Endothelial cell of umbilical vein (primary cell): Measurements from ENCODE around the gene NALCN. TPM values are rescaled to one million over a fixed set of nuclear protein-coding genes. Genes with fewer than 3 reads are reported as not detected.

Source experiments
- BruUV-seq: library from RNA; stranded (reverse); fragments of 400-500 nt; replicated peaks from 2 replicates; lab custom pipeline; 2021; lab: Mats Ljungman, UMichigan
- CTCF ChIA-PET: fragments of 300-600, 350-600 bp; sonication (Branson Sonifier 250); formaldehyde crosslinking; loops from one replicate; lab custom pipeline; 2021; ENCODE audit warnings: antibody characterized with exemption, inconsistent platforms; lab: Charles Lee
- POLR2A ChIA-PET: fragments of 300-600, 350-600 bp; sonication (Branson Sonifier 250); formaldehyde crosslinking; loops from one replicate; lab custom pipeline; 2021; ENCODE audit warnings: antibody characterized with exemption, inconsistent platforms; lab: Charles Lee
- DNase-seq: peaks from one replicate; pipeline ENCODE4 v3.0.0-alpha.2; 2011; ENCODE audit warnings: low read depth, low spot score
- FAIRE-seq: peaks from 2 replicates; lab custom pipeline; 2011; peaks lifted over from hg19 to GRCh38; lab: Jason Lieb, UNC
- H2AFZ ChIP-seq: 2 replicates; pipeline ENCODE4 v1.6.0; 2012; ENCODE audit warnings: low read depth, low read length, control low read depth, inconsistent platforms
- H3K27ac ChIP-seq: 2 replicates; pipeline ENCODE4 v1.5.1; 2011; ENCODE audit warnings: low read depth, mild to moderate bottlenecking, control low read depth, low read length, moderate library complexity; ENCODE audit not compliant: insufficient read depth
- H3K27me3 ChIP-seq, 2 experiments: 2 replicates each; pipeline versions ENCODE4 v1.6.0 to v1.6.1; 2011; ENCODE audit warnings: low read length in 2 of 2, mixed read lengths in 1 of 2; ENCODE audit not compliant: control insufficient read depth in 2 of 2, insufficient read depth in 2 of 2
- H3K36me3 ChIP-seq, 2 experiments: 2 replicates in 1 of 2; 3 replicates in 1 of 2; pipeline ENCODE4 v1.5.1; 2011; ENCODE audit warnings: low read length in 2 of 2, mild to moderate bottlenecking in 1 of 2, moderate library complexity in 1 of 2; ENCODE audit not compliant: control insufficient read depth in 2 of 2, insufficient read depth in 2 of 2; ENCODE audit errors: extremely low read depth in 1 of 2
- H3K4me1 ChIP-seq: 3 replicates; pipeline ENCODE4 v1.5.1; 2011; ENCODE audit warnings: mild to moderate bottlenecking, low read length; ENCODE audit not compliant: control insufficient read depth, insufficient read depth; ENCODE audit errors: extremely low read depth
- H3K4me2 ChIP-seq: 2 replicates; pipeline ENCODE4 v1.6.1; 2011; ENCODE audit warnings: low read length, control low read depth, mixed read lengths; ENCODE audit not compliant: insufficient read depth
- H3K4me3 ChIP-seq, 3 experiments: fragments of 200-600 bp in 1 of 3; sonication (generic), shearing (Covaris generic) in 1 of 3; replicated peaks in 1 of 3; 2 replicates each; pipeline ENCODE4 v1.5.1; 2011 to 2016; ENCODE audit warnings: control low read depth in 3 of 3, low read length in 3 of 3, mild to moderate bottlenecking in 2 of 3, inconsistent platforms in 1 of 3, low read depth in 1 of 3, moderate library complexity in 1 of 3; ENCODE audit not compliant: insufficient read depth in 1 of 3
- H3K79me2 ChIP-seq: 2 replicates; pipeline ENCODE4 v1.6.0; 2012; ENCODE audit warnings: low read length, inconsistent platforms; ENCODE audit not compliant: control insufficient read depth, insufficient read depth
- H3K9ac ChIP-seq: replicated peaks from 2 replicates; pipeline ENCODE3; 2011; ENCODE audit warnings: low read length, control low read depth; ENCODE audit not compliant: insufficient read depth; ENCODE audit errors: extremely low read depth
- H3K9me1 ChIP-seq: replicated peaks from 3 replicates; pipeline ENCODE4 v1.6.0; 2011; ENCODE audit warnings: mild to moderate bottlenecking, low read length; ENCODE audit not compliant: control insufficient read depth, insufficient read depth; ENCODE audit errors: extremely low read depth
- H3K9me3 ChIP-seq: replicated peaks from 2 replicates; pipeline ENCODE4 v1.5.1; 2012; ENCODE audit warnings: low read length, inconsistent platforms; ENCODE audit not compliant: control insufficient read depth, insufficient read depth
- H4K20me1 ChIP-seq: replicated peaks from 2 replicates; pipeline ENCODE3; 2011; ENCODE audit warnings: mild to moderate bottlenecking, low read length; ENCODE audit not compliant: control insufficient read depth, insufficient read depth; ENCODE audit errors: extremely low read depth
- EZH2 ChIP-seq: IDR thresholded peaks from 2 replicates; pipeline ENCODE4 v1.6.1; 2012; ENCODE audit warnings: borderline replicate concordance, low read depth, mild to moderate bottlenecking, moderate library complexity, low read length, inconsistent platforms; ENCODE audit not compliant: severe bottlenecking
- FOS ChIP-seq: IDR thresholded peaks from 2 replicates; pipeline ENCODE4 v1.6.1; 2011; ENCODE audit warnings: mild to moderate bottlenecking, low read length, moderate library complexity, borderline replicate concordance; ENCODE audit not compliant: insufficient read depth
- GATA2 ChIP-seq: IDR thresholded peaks from 2 replicates; pipeline ENCODE4 v1.7.0; 2011; ENCODE audit warnings: low read depth, mild to moderate bottlenecking, moderate library complexity, mixed read lengths, low read length; ENCODE audit not compliant: insufficient read length, insufficient read depth
- JUN ChIP-seq: IDR thresholded peaks from 2 replicates; pipeline ENCODE4 v1.6.1; 2011; ENCODE audit warnings: borderline replicate concordance, low read depth; ENCODE audit not compliant: insufficient read length, insufficient read depth
- MYC ChIP-seq: IDR thresholded peaks from one replicate; pipeline ENCODE4 v1.6.1; 2011; ENCODE audit warnings: mild to moderate bottlenecking, low read depth, low read length
- POLR2A ChIP-seq: IDR thresholded peaks from 2 replicates; pipeline ENCODE4 v1.6.1; 2012; ENCODE audit warnings: low read depth, mild to moderate bottlenecking, control low read depth, low read length
- POLR2AphosphoS5 ChIP-seq: IDR thresholded peaks from 2 replicates; pipeline ENCODE4 v1.6.1; 2012; ENCODE audit warnings: low read depth, mild to moderate bottlenecking, control low read depth, low read length, moderate library complexity; ENCODE audit not compliant: insufficient read depth
- dilution Hi-C: fragments of 300-500 bp; cut with MboI; formaldehyde crosslinking; loops from one replicate; pipeline ENCODE4 v1.15.0; 2019; ENCODE audit warnings: low sequenced_read_pairs; ENCODE audit not compliant: extremely low pct_ligation_motif_present
- intact Hi-C: fragments of 100-400 bp; cut with micrococcal nuclease; formaldehyde crosslinking; loops from one replicate; pipeline ENCODE4 v1.10.0; 2022
- polyA plus RNA-seq, 4 experiments: library from polyadenylated mRNA; depleted of rRNA in 3 of 4; stranded (reverse) in 3 of 4; unstranded in 1 of 4; fragments of >200 nt; gene quantifications; 2 replicates each; pipeline versions ENCODE4 v1.2.1 to v1.2.3, GENCODE V29; 2011 to 2012; ENCODE audit warnings: missing spikeins in 1 of 4
- total RNA-seq: library from RNA; stranded (reverse); gene quantifications from 2 replicates; pipeline ENCODE4 v1.2.3, GENCODE V29; 2021
- TF ChIP-seq, protein P1 (sequence below): IDR thresholded peaks from 2 replicates; pipeline ENCODE4 v1.6.1; 2011; ENCODE audit not compliant: insufficient read depth, insufficient read length

Gene NALCN
- total and polyA plus RNA-seq, 2 donors (not counting 3 experiments of a cell fraction or from before 2014, with no cell fraction given), result 3.3 to 4.4 TPM

DNA sequence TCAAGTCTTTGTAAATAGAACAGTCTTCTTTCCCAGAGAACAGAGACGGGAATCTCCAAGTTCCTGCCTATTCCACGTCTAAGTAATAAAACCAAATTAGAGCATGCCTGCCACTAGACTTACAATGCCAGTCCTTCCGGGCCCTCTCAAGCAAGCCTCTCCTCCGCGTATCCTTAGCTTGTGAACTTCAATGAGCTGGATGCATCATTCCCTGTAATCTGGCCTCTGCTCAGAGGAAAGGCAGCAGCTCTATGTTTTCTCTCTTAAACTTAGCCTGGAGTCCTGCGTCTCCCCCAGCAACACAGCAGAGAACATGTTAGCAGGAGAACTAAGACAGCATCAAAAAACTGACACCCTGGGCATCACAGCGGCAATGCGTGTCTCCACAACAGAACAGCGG, 8.2 kb downstream of the NALCN start:
- no peak for DNase-seq
- H3K27me3 ChIP-seq, result no peaks in the 10 kb centered on the region
- ChIA-PET POLR2A (no interaction called here), CTCF (no interaction called here)
- no peaks in the 10 kb centered on the region for H3K9me1 ChIP-seq
- H4K20me1 ChIP-seq, result no peaks in the 10 kb centered on the region
- no peak overlapping the region for H2AFZ ChIP-seq
- no peak overlapping the region for H3K27ac ChIP-seq
- H3K36me3 ChIP-seq, result no peaks in the 10 kb centered on the region
- no peaks in the 10 kb centered on the region for H3K9me3 ChIP-seq
- no peak for TF ChIP-seq GATA2
- no peak for TF ChIP-seq EZH2
- no peak for TF ChIP-seq MYC
- no peak for TF ChIP-seq JUN
- no peak for TF ChIP-seq POLR2A
- TF ChIP-seq, protein P1, sequence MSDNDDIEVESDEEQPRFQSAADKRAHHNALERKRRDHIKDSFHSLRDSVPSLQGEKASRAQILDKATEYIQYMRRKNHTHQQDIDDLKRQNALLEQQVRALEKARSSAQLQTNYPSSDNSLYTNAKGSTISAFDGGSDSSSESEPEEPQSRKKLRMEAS, result no peak
- TF ChIP-seq POLR2AphosphoS5, result no peak
- H3K4me1 ChIP-seq, result no peaks in the 10 kb centered on the region
- H3K4me2 ChIP-seq, result no peak overlapping the region
- no TSS peak for BruUV-seq
- H3K4me3 ChIP-seq, result no peak overlapping the region
- H3K79me2 ChIP-seq, result no peaks in the 10 kb centered on the region
- peak; percentile 18 for FAIRE-seq
- intact Hi-C loops, result no loop called here
- dilution Hi-C loops, result no loop called here
- no peak overlapping the region for H3K9ac ChIP-seq

DNA sequence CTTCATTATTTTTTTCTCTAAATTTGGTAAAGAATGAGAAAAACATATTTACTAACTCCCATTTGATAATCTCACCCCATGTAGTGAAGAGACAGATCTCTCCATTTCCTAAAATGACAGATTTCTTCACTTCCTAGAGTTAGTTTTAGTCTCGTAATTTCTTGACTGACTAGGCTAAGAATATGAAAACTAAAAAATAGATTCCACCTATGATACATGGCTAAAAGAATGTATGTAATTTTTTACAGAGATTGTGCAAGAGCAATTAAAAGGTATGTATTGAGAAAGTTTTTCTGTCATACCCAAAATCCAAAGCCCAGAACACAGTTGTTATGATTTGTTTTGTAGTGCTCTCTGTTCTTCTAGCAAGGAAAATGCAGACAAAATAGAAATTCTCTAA, 9.5 kb downstream of the NALCN start:
- dilution Hi-C loops, result no loop called here
- POLR2A ChIA-PET, result no interaction called here
- FAIRE-seq, result no peak
- CTCF ChIA-PET, result no interaction called here
- Histone ChIP-seq H3K79me2 (no peaks in the 10 kb centered on the region), H4K20me1 (no peaks in the 10 kb centered on the region), H3K27me3 (no peaks in the 10 kb centered on the region), H3K27ac (no peak overlapping the region), H3K9me3 (no peaks in the 10 kb centered on the region), H3K9ac (no peak overlapping the region), H3K36me3 (no peaks in the 10 kb centered on the region), H3K4me1 (no peaks in the 10 kb centered on the region), H3K4me2 (no peak overlapping the region), H3K9me1 (no peaks in the 10 kb centered on the region), H3K4me3 (no peak overlapping the region), H2AFZ (no peak overlapping the region)
- BruUV-seq, result no TSS peak
- no peak for TF ChIP-seq POLR2AphosphoS5
- no peak for TF ChIP-seq MYC
- no peak for TF ChIP-seq JUN
- TF ChIP-seq FOS, result no peak
- DNase-seq, result no peak
- intact Hi-C loops, result no loop called here
